ENCODE measurements around the gene ALOXE3.

ALOXE3 gene

DNA sequence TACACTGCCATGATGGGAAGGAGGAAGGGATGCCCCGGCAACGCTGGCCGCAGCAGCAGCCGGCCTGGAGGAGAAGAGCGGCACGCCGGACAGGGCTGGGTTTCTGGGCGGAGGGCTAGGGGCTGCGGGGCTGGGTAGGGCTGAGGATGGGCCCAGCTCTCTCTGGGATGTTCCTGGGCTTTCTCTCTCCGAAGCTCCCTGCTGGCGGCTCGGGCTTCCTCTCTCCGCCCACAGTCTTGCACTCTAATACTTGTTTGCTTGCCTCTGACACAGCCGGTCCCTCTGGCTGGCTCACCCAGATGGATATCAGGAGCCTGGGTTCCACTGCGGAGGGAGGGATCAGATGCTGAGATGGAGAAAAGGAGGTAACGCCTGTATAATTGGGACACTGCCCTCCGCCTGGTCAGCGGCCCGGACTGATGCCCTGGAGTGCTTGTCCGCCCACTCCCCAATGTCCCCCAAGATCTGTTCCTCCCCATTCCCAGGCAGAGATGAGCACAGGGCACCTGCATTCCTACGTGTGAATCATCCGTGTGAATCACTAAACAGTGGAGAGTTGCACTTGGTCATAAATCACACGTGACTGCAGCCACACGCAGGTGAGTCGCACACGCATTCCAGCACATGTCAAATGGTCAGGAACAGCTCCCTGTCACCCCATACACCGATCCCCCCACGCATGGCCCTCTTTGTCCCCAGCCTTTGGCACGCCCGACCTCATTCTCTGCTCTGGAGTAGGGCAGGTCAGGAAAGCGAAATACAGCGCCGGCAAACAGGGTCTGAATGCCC is at the start of gene ALOXE3:
TSS of gene ALOXE3 (minus strand) at position 535 of the 789 bp plus-strand sequence. CDS start at position 11, 524 bp downstream.
- DNase-seq (ENCODE audit: low spot score): no peak

DNA sequence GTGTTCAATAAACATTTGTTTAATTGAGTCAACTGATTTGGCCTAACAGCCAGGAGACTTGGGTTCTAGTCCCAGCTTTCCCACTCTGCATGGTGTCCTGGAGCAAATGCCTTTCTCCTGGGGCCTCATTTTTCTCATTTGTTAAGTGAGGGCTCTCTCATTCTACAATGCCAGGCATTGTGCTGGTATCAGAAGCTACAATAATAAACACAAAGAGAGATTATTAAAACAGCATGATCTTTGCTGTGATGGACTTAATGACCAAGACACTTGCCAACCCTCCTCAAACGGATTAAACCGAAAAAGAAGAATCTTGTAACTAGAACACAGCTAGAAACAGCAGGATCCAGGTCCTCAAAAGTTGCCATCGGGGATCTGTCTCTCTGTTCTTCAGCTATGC is 49.2 kb upstream of the ALOXE3 start:
- DNase-seq (ENCODE audit: low spot score): no peak

DNA sequence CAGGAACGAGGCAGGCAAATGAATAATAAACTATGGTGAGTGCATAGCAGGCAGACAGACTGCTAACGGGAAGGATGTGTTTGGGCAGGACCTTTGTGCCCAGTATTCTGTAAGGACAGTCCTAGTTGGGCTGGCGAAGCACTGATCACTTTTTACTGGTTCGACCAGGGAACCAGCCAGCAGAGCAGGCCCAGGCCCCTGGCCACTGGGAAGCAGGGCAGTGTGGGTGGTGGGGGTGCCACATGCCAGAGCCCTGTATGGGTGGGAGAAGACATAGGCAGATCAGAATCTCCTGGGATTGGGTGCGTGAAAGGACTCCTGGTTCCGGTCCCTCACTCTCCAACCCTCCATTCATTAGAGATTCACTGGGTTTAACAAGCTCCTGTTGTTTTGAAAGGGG is 48.4 kb upstream of the ALOXE3 start:
- DNase-seq (ENCODE audit: low spot score): no peak

DNA sequence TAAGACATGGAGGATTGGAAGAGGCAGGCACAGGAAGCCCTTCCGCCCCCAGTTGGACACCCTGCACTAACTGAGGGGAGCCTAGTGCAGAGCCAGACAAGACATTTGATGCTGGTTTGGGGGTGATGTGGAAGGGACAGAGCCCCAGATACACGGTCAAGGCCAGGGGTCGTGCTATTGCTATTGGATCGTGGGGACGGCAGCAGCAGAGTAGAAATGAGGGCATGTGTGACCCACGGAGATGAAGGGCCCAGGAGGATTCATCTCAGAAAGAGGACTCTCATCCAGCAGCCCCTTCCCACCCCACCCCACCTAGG is 46.5 kb upstream of the ALOXE3 start:
- no peak for DNase-seq (ENCODE audit: low spot score)

- DNase-seq (ENCODE audit: low spot score): peak; percentile 69
Measured at GRCh38 chr17:8163978-8164814, 45.9 kb upstream of the ALOXE3 start.

DNA sequence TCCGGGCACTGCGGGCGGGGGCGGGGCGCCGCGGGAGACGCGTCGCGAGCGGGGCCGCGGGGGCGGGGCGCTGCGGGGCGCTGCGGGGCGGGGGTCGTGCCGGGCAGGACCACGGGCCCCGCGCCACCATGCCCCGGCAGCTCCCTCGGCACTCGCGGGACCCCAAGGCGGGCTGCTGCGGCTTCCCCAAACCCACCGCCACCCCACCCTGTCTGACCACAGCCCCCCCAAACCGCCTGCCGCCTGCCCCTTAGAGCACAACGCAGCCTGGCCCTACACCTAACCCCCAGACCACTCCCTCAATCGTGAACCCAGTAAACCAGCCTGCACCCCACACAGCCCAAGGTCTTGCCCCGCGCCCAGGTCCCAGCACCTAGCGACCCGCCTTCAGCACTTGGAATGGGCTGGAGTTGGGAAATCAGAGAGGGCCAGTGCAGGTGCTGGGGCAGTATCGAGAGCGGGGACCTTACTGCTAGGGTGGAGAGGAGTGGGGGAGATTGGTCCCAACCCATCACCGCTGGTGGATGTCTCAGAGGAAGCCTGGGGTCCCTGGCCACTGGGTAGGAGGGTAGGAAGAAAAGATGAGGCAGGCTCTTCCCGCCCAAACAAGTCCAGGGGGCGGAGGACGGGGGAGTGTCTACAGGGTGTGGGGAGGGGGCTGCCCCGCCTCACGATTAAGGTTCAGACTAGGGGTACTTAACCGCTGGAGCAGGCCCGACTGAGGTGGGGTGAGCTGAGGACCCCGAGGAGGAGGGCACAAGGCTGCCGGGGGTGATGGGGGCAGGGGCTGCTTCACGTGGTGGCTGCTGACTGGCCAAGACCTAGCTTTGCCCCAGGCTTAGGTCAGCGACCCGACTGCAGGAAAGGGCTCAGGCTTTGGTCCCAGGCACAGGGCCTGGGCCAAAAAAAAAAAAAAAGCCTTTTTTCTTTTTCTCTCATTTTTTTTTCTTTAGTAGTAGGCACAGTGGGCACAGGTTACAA is 45.0 kb upstream of the ALOXE3 start:
- no peak for DNase-seq (ENCODE audit: low spot score)

DNA sequence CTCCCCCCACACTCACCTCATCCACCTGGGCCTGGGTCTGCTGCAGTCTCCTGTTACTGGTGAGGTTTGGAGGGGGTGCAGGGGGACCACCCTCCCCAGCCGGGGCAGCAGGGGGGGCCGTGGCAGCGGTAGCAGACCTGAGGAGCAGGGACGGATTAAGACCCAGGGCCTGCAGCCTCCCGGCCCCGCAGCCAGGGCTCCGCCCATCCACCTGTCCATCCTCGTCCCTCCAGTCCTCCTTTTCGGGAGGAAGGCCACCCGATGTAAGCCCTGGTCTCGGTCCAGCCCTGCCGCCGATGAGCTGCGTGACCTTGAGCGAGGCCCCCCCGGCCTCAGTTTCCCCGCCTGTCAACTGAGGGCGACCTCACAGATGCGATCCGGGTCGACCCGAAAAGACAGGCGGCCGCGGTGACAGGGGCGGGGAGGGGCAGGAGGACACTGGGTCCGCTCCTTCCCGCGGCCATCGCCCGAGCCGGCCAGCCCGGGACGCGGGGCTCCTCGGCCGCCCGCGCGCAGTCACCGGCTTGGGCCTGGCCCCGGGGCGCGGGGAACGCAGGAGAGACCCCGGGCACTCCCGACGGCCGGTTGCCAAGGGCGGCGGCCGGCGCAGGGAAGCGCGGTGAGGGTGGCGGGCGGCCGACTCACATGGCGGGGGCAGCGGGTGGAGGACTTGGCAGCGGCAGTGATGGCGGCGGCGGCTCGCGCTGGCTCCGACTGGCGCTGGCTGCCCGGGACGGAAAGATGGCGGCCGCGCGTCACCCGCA is 44.1 kb upstream of the ALOXE3 start, which contains the start of gene VAMP2:
TSS of gene VAMP2 (minus strand) at position 716 of the 764 bp plus-strand sequence. CDS start at position 647, 69 bp downstream.
- DNase-seq (ENCODE audit: low spot score): peak; percentile 82

GRCh38 chr17:8161289-8162232 is 43.2 kb upstream of the ALOXE3 start:
- DNase-seq (ENCODE audit: low spot score): no peak

GRCh38 chr17:8160741-8161221 is 42.5 kb upstream of the ALOXE3 start:
- no peak for DNase-seq (ENCODE audit: low spot score)

GRCh38 chr17:8160224-8160577 is 41.9 kb upstream of the ALOXE3 start:
- DNase-seq (ENCODE audit: low spot score): no peak

DNA sequence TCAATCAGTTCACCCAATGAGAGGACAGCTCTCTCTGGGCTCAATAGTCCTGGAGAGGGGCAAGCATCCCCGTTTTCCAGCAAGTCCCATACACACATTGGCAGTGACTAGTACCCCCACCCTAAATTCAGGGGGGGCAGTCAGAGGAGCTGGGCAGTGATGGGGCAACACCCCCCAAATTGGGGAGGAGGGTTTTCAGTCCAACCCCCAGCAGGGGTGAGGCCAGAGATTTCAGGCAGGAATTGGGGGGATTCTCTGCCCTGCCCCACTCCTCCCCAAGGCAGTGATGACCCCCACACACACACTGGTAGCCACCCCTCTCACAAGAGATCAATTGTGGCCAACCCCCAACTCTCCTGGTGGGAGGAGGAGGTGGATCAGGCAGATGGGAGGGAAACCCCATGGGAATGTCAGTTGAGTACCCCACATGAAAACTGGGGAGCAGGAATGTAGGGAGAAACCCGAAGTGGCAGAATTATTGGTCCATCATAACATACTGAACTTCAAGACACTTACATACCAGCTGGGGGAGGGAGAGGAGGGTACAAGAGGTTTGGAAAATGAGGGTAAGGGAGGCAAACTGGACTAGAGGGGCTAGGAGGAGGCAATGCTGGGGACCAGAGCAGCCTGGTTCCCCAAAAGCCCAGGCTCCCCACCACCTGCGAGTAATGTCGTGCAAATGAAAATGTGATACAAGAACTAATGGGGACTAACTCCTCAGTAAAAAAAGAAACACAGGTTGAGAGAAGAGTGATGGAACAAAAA is 41.3 kb upstream of the ALOXE3 start:
- no peak for DNase-seq (ENCODE audit: low spot score)

DNA sequence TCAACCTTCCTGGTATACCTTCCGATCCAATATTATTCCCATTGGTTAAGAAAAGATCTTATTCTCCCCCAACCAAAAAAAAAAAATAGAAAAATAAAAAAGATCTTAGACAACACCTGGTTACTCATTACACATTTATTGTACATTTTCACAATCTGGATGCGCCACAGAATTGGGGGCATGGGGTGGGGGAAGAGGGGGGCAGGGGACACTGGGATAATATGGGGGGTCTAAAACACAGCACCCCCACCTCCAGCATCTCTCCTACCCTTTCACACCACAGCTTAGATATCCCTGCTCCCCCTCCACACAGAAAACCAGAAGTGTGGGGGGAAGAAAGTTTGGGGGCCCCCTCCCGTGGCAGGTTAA is 40.7 kb upstream of the ALOXE3 start:
- no peak for DNase-seq (ENCODE audit: low spot score)

GRCh38 chr17:8158267-8159031 is 40.1 kb upstream of the ALOXE3 start:
- peak; percentile 90 for DNase-seq (ENCODE audit: low spot score)

DNA sequence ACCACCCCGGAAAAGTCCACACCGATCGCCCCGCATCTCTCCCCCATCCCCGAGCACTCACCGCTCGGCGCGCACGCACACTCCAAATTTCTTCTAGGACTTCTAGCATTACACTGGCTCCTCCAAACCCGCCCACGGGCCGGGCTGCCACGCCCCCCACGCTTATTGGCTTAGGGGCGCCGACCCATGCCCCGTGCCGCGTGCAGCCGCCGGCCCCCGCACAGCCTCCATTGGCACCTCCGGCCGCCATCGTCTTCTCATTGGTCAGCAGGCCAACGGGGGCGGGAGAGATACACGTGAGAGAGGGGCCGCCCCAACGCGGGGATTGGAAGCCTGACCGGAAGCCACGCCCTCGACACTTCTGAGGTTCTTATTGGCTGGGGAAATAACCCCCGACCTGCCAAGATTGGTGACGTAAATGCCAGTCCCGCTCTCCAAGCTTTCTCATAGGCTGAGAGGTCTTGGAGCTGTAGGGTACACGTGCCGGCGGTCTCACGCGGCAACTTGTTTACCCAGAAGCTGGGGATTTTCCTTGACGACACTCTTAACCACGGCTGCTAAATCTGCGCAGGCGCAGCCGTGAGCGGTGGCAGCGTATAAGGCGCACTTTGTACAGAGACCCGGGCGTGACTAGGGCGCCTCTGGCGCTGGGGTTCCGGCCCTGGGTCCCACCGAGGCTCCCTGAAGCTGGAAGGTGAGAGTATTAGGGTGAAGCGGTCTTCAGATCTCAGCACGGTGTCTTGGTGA is 38.1 kb upstream of the ALOXE3 start:
- peak; percentile 100 for DNase-seq (ENCODE audit: low spot score)

DNA sequence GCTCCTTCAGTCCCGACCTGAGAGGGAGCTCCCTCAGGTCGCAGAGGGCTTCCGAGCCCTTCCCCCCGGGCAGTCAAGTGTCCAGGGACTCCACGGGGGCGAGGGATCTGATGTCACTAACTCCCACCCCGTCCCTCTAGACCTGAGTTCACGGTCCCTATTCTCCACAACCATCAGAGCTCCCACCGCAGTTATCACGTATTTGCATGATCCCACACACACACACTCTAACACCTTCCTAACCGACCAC is 37.6 kb upstream of the ALOXE3 start:
- no peak for DNase-seq (ENCODE audit: low spot score)

- DNase-seq (ENCODE audit: low spot score): no peak
Measured at GRCh38 chr17:8155231-8155995, 37.1 kb upstream of the ALOXE3 start.

DNA sequence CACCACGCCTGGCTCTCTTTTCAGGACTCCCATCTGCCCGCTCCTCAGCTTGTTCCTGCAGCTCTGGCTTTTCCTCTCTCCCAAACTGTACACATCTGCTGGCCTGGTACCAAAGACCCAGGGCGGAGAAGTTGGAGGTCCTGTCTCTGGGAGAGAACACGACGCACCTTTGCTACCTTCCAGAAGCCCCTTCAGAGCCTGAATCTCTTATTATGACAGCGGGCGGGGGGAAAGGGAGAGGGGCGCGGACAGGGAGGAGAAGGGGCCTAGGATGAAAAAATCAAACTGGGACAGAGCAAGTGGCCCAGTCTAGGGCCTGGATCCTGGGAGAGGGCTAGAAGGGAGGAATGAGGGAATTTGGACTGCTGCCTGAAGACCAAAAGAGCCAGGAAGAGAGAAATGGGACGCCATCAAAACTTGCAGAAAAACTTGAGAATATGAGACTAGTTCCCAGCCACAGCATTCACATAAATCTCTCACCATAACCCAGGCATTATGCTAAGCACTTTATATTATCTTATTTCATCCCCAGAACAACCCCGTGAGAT is 36.4 kb upstream of the ALOXE3 start:
- no peak for DNase-seq (ENCODE audit: low spot score)

All from CD4-positive, alpha-beta T cell treated with Interleukin-15 for 4 hours (primary cell).